GM18868 (cell line): ENCODE data around the gene WASL.
"Not testable (repeated sequence)": the region's sequence is repeated elsewhere in the genome, so short reads cannot be mapped to it uniquely, and the experiment has no call there.

Experiments
- ATAC-seq: cut with Tn5 transposase; IDR thresholded peaks from one replicate; pipeline ENCODE4 v1.9.1; 2021; ENCODE audit warnings: mild to moderate bottlenecking, moderate library complexity; ENCODE audit not compliant: unreplicated experiment

Gene WASL

DNA sequence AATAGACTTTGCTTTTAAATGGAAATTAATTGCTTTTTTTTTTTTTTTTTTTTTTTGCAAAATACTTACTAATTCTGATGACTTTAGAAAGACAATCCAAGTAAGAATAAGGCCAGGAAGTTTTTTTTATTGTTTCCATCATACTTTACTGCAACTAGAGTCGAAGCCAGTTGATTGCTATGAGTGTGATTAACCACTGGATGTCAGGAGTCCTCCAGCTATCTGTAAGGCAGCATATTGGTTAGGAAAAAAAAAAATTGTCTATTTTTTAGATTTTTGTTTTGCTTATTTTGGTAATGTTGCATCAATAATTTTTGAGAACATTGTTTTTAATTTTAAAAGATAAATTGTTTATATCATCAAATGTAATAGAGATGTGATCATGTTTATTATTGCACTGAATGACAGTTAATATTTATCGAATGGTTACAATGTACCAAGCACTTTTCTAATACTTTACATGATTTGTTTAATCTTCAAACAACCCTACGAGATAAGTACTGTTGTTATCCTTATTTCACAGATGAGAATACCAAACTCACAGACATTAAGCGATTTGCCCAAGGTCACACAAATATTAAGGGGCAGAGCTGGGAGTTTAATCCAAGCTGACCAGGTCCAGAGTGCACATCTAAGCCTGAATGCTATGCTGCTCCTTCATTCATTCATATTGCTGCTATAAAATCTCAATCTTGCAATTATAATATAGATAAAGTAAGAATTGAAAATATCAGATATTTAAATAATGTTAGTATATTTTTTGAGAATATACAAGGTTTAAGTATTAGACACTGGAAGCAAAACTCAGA is 113.0 kb downstream of the WASL start:
- peak; percentile 73 for ATAC-seq

GRCh38 chr7:123634011-123634573 is 114.7 kb downstream of the WASL start:
- not testable (repeated sequence) for ATAC-seq

GRCh38 chr7:123633553-123633952 is 115.2 kb downstream of the WASL start:
- ATAC-seq, result no peak

DNA sequence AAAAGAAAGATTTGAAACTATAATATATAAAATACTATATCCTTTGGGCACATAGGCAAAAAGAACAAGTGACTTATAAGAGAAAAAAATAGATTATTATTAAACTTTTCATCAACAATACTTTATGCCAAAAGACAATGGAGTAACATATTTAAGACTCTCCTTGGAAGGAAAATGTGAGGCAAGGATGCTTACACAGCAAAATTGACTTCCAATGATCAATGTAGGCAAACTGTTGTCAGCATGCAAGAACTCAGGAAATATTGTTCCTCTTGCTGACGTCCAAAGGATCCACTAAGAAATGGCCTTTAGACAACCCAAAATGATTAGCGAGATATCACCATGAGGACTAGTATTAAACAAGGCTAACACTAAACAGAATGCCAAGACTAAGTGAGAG is 116.0 kb downstream of the WASL start:
- ATAC-seq, result no peak
